H1 (cell line): ENCODE results near the gene SUGP2. TPM values are rescaled to one million over a fixed set of nuclear protein-coding genes. Genes with fewer than 3 reads are reported as not detected.

Source experiments
- CTCF ChIA-PET: fragments of 300-600 bp; sonication (Branson Sonifier 250); formaldehyde crosslinking; loops from one replicate; lab custom pipeline; 2021; ENCODE audit not compliant: partially characterized antibody; lab: Charles Lee
- POLR2A ChIA-PET: fragments of 300-600 bp; sonication (Branson Sonifier 250); formaldehyde crosslinking; loops from one replicate; lab custom pipeline; 2021; ENCODE audit warnings: inconsistent platforms; ENCODE audit not compliant: partially characterized antibody; lab: Charles Lee
- DNase-seq, 2 experiments: peaks; one replicate each; pipeline versions ENCODE4 v3.0.0 to v3.0.0-alpha.2; 2010 to 2022; ENCODE audit warnings: low spot score in 2 of 2, low read depth in 1 of 2, mixed read lengths in 1 of 2
- FAIRE-seq: peaks from 2 replicates; lab custom pipeline; 2011; peaks lifted over from hg19 to GRCh38; lab: Jason Lieb, UNC
- H2AFZ ChIP-seq: 2 replicates; pipeline ENCODE4 v1.8.1; 2012; ENCODE audit warnings: low read length, inconsistent platforms
- H2AK5ac ChIP-seq: 2 replicates; pipeline ENCODE4 v1.6.1; 2013; ENCODE audit warnings: low read depth, low read length
- H2BK120ac ChIP-seq: replicated peaks from 2 replicates; pipeline ENCODE3; 2013; ENCODE audit warnings: low read depth, low read length, inconsistent platforms
- H2BK12ac ChIP-seq: 2 replicates; pipeline ENCODE4 v1.6.1; 2013; ENCODE audit warnings: low read depth, low read length
- H2BK15ac ChIP-seq: 2 replicates; pipeline ENCODE4 v1.6.1; 2013; ENCODE audit warnings: low read length
- H2BK20ac ChIP-seq: 2 replicates; pipeline ENCODE4 v1.6.1; 2013; ENCODE audit warnings: low read length
- H2BK5ac ChIP-seq: 2 replicates; pipeline ENCODE4 v1.6.1; 2013; ENCODE audit warnings: low read depth, low read length
- H3K14ac ChIP-seq: 2 replicates; pipeline ENCODE4 v1.6.1; 2013; ENCODE audit warnings: inconsistent platforms; ENCODE audit not compliant: insufficient read length
- H3K18ac ChIP-seq: 2 replicates; pipeline ENCODE4 v1.6.1; 2013; ENCODE audit warnings: low read length; ENCODE audit errors: extremely low read depth
- H3K23ac ChIP-seq: 2 replicates; pipeline ENCODE4 v1.6.1; 2013; ENCODE audit warnings: inconsistent platforms; ENCODE audit not compliant: insufficient read length
- H3K23me2 ChIP-seq: 2 replicates; pipeline ENCODE4 v1.6.1; 2013; ENCODE audit warnings: low read depth, low read length
- H3K27ac ChIP-seq: 2 replicates; pipeline ENCODE4 v1.6.1; 2011; ENCODE audit warnings: low read depth, low read length, inconsistent platforms
- H3K27me3 ChIP-seq, 4 experiments: replicated peaks in 1 of 4; 1 replicate in 1 of 4; 2 replicates in 3 of 4; pipeline versions ENCODE4 v1.6.1 to v1.8.1; 2011 to 2013; ENCODE audit warnings: low read length in 3 of 4, mild to moderate bottlenecking in 3 of 4, inconsistent platforms in 2 of 4, mixed read lengths in 2 of 4, moderate library complexity in 1 of 4; ENCODE audit not compliant: control insufficient read depth in 3 of 4, insufficient read depth in 3 of 4; ENCODE audit errors: extremely low read depth in 1 of 4
- H3K36me3 ChIP-seq, 4 experiments: 2 replicates each; pipeline versions ENCODE4 v1.6.1 to v1.8.1; 2011 to 2013; ENCODE audit warnings: mild to moderate bottlenecking in 4 of 4, low read length in 3 of 4, moderate library complexity in 2 of 4, control low read depth in 1 of 4, inconsistent platforms in 1 of 4; ENCODE audit not compliant: insufficient read depth in 4 of 4, control insufficient read depth in 2 of 4
- H3K4ac ChIP-seq: replicated peaks from 2 replicates; pipeline ENCODE3; 2013; ENCODE audit warnings: low read length, low read depth, mixed read lengths, inconsistent platforms; ENCODE audit not compliant: insufficient read length
- H3K4me1 ChIP-seq, 4 experiments: replicated peaks in 1 of 4; 1 replicate in 1 of 4; 2 replicates in 3 of 4; pipeline versions ENCODE4 v1.6.1 to v1.8.1; 2011 to 2013; ENCODE audit warnings: low read length in 3 of 4, inconsistent platforms in 2 of 4, mixed read lengths in 1 of 4; ENCODE audit not compliant: insufficient read depth in 4 of 4, control insufficient read depth in 3 of 4
- H3K4me2 ChIP-seq, 2 experiments: 2 replicates each; pipeline versions ENCODE4 v1.6.1 to v1.8.1; 2011 to 2013; ENCODE audit warnings: low read depth in 2 of 2, low read length in 2 of 2, control low read depth in 1 of 2, inconsistent platforms in 1 of 2, mild to moderate bottlenecking in 1 of 2; ENCODE audit not compliant: insufficient read depth in 1 of 2
- H3K4me3 ChIP-seq, 4 experiments: fragments of 200-600, 300-600 bp in 1 of 4; sonication (generic), shearing (Covaris generic), sonication (Bioruptor Twin) in 1 of 4; 2 replicates each; pipeline versions ENCODE4 v1.5.1 to v1.8.1; 2011 to 2016; ENCODE audit warnings: low read length in 4 of 4, low read depth in 3 of 4, control low read depth in 2 of 4, inconsistent platforms in 2 of 4, mild to moderate bottlenecking in 2 of 4, mixed read lengths in 1 of 4, moderate library complexity in 1 of 4; ENCODE audit not compliant: insufficient read depth in 2 of 4; ENCODE audit errors: extremely low read depth in 1 of 4
- H3K56ac ChIP-seq: replicated peaks from 2 replicates; pipeline ENCODE3; 2013; ENCODE audit warnings: low read depth, mild to moderate bottlenecking, mixed read lengths, low read length, inconsistent platforms; ENCODE audit not compliant: insufficient read length
- H3K79me1 ChIP-seq: 2 replicates; pipeline ENCODE4 v1.6.1; 2013; ENCODE audit warnings: low read depth, low read length, control low read depth
- H3K79me2 ChIP-seq, 2 experiments: 2 replicates each; pipeline versions ENCODE4 v1.6.1 to v1.8.1; 2012 to 2013; ENCODE audit warnings: low read length in 2 of 2, mild to moderate bottlenecking in 2 of 2, inconsistent platforms in 1 of 2; ENCODE audit not compliant: insufficient read depth in 2 of 2, control insufficient read depth in 1 of 2
- H3K9ac ChIP-seq, 4 experiments: replicated peaks in 1 of 4; 1 replicate in 1 of 4; 2 replicates in 3 of 4; pipeline versions ENCODE4 v1.6.1 to v1.8.1; 2011 to 2013; ENCODE audit warnings: low read depth in 3 of 4, low read length in 3 of 4, control low read depth in 2 of 4, mild to moderate bottlenecking in 2 of 4, moderate library complexity in 2 of 4, inconsistent platforms in 1 of 4; ENCODE audit errors: extremely low read depth in 1 of 4
- H3K9me3 ChIP-seq, 2 experiments: 2 replicates each; pipeline versions ENCODE4 v1.6.1 to v1.8.1; 2012 to 2013; ENCODE audit warnings: mild to moderate bottlenecking in 2 of 2, moderate library complexity in 2 of 2, control low read depth in 1 of 2, inconsistent platforms in 1 of 2, low read depth in 1 of 2, low read length in 1 of 2, mixed read lengths in 1 of 2; ENCODE audit not compliant: insufficient read depth in 2 of 2
- H4K20me1 ChIP-seq, 2 experiments: replicated peaks in 1 of 2; 2 replicates each; pipeline versions ENCODE3 to v1.8.1; 2011 to 2013; ENCODE audit warnings: inconsistent platforms in 2 of 2, low read length in 2 of 2, mild to moderate bottlenecking in 1 of 2; ENCODE audit not compliant: insufficient read depth in 2 of 2, control insufficient read depth in 1 of 2
- H4K5ac ChIP-seq: 2 replicates; pipeline ENCODE4 v1.6.1; 2013; ENCODE audit warnings: low read length, low read depth, mixed read lengths, inconsistent platforms; ENCODE audit not compliant: insufficient read length
- H4K8ac ChIP-seq: 2 replicates; pipeline ENCODE4 v1.8.0; 2013; ENCODE audit warnings: mild to moderate bottlenecking, moderate library complexity, low read length, inconsistent platforms; ENCODE audit not compliant: insufficient read depth; ENCODE audit errors: extremely low read depth
- H4K91ac ChIP-seq: replicated peaks from 2 replicates; pipeline ENCODE3; 2013; ENCODE audit warnings: low read length, mixed read lengths, inconsistent platforms; ENCODE audit not compliant: insufficient read length
- ASH2L ChIP-seq: fragments of 200-600, 300-600 bp; sonication (generic); IDR thresholded peaks from one replicate; pipeline ENCODE4 v1.7.1; 2017; ENCODE audit warnings: low read length
- KDM4A ChIP-seq: IDR thresholded peaks from one replicate; pipeline ENCODE4 v1.7.1; 2012; ENCODE audit warnings: low read depth, mild to moderate bottlenecking, moderate library complexity, low read length, inconsistent platforms; ENCODE audit not compliant: severe bottlenecking
- RNF2 ChIP-seq: fragments of 200-900, 300-1000 bp; sonication (generic); IDR thresholded peaks from 2 replicates; pipeline ENCODE4 v1.7.1; 2016; ENCODE audit warnings: borderline replicate concordance, low read depth, mild to moderate bottlenecking, antibody characterized with exemption, low read length; ENCODE audit not compliant: poor library complexity, severe bottlenecking; ENCODE audit errors: missing control alignments
- SAP30 ChIP-seq: fragments of 300-600 bp; sonication (generic); IDR thresholded peaks from 2 replicates; pipeline ENCODE4 v1.7.1; 2012; ENCODE audit warnings: low read length, moderate library complexity, mild to moderate bottlenecking, inconsistent platforms; ENCODE audit not compliant: insufficient read depth, insufficient replicate concordance
- SIN3A ChIP-seq, 2 experiments: IDR thresholded peaks in 1 of 2; conservative IDR thresholded peaks in 1 of 2; 2 replicates each; pipeline ENCODE4 v1.6.1; 2011 to 2012; ENCODE audit warnings: low read length in 2 of 2, improper control_type of control experiment in 1 of 2, low read depth in 1 of 2, mild to moderate bottlenecking in 1 of 2
- SP1 ChIP-seq: IDR thresholded peaks from 2 replicates; pipeline ENCODE4 v1.6.1; 2011; ENCODE audit warnings: low read depth, low read length
- SP4 ChIP-seq: IDR thresholded peaks from 2 replicates; pipeline ENCODE4 v1.6.1; 2012; ENCODE audit warnings: low read length, inconsistent platforms
- SUZ12 ChIP-seq: fragments of 200-600 bp; sonication (generic); IDR thresholded peaks from 2 replicates; pipeline ENCODE4 v1.6.1; 2012; ENCODE audit warnings: mild to moderate bottlenecking, inconsistent platforms, low read length, moderate library complexity, mixed read lengths
- TBP ChIP-seq: IDR thresholded peaks from 2 replicates; pipeline ENCODE4 v1.6.1; 2011; ENCODE audit warnings: low read depth, low read length, improper control_type of control experiment
- TEAD4 ChIP-seq: IDR thresholded peaks from 2 replicates; pipeline ENCODE4 v1.6.1; 2012; ENCODE audit warnings: low read depth, low read length, inconsistent platforms, mixed read lengths
- WGBS, 2 experiments: shearing (Covaris generic) in 1 of 2; methylation state at CpG; one replicate each; pipeline versions ENCODE4 v1.1.6 to v1.1.7; 2013 to 2015; ENCODE audit warnings: low lambda C conversion rate in 2 of 2, mixed read lengths in 2 of 2, inconsistent platforms in 1 of 2, low coverage in 1 of 2, missing lambda C conversion rate in 1 of 2; ENCODE audit not compliant: insufficient replicate concordance in 2 of 2, insufficient coverage in 1 of 2, insufficient read length in 1 of 2; ENCODE audit errors: extremely low coverage in 1 of 2, missing lambda C conversion rate in 1 of 2; 5-methylcytosine and 5-hydroxymethylcytosine counted together
- polyA plus RNA-seq, 7 experiments: library from polyadenylated mRNA; depleted of rRNA in 3 of 7; stranded (reverse) in 5 of 7; unstranded in 2 of 7; fragments of >200 nt in 5 of 7; fragments of 200-250 nt in 2 of 7; gene quantifications; 1 replicate in 5 of 7; 2 replicates in 1 of 7; 4 replicates in 1 of 7; pipeline versions ENCODE4 v1.2.1 to v1.2.3, GENCODE V29; 2011 to 2013; ENCODE audit warnings: missing spikeins in 2 of 7, mixed read lengths in 2 of 7
- total RNA-seq: library from RNA; stranded (reverse); fragmentation: NEBNext Ultra II Directional; extraction: Animal tissue kit (Norgen Biotek cat#: 25700); gene quantifications from 2 replicates; pipeline ENCODE4 v1.2.1, GENCODE V29; 2021

The SUGP2 gene
- total and polyA plus RNA-seq, 2 of the 8 experiments (the other 6 are each of a cell fraction or from before 2014, with no cell fraction given) = 57.7 to 114 TPM

GRCh38 chr19:19032420-19033175 lies 719 bp downstream of the SUGP2 start:
- peaks cover 6 to 31% (median 21%) of the 10 kb centered on the region in 4 experiments for H3K36me3 ChIP-seq
- no peak overlapping the region for H2BK120ac ChIP-seq
- H3K18ac ChIP-seq = no peak overlapping the region
- no peak overlapping the region for H3K14ac ChIP-seq
- no peak overlapping the region for H2AFZ ChIP-seq
- ChIA-PET POLR2A (interaction anchor here (0.6 to 1.5 kb wide), 4 partner anchors 19 to 753 kb away, joined by 3 to 4 read pairs (median 4); no protein-coding TSS in a partner anchor), CTCF (no interaction called here)
- peak overlapping the region; percentile 66 for H4K91ac ChIP-seq
- H4K8ac ChIP-seq = no peak overlapping the region
- H2AK5ac ChIP-seq = no peak overlapping the region
- H4K5ac ChIP-seq = no peak overlapping the region
- H2BK5ac ChIP-seq = peak overlapping the region; percentile 66; the same call in 1 of the 2 replicates
- peak overlapping the region; percentile 82 to 85 for H3K4me2 ChIP-seq
- peak overlapping the region; percentile 66; the same call in 1 of the 2 replicates for H3K27ac ChIP-seq
- peak overlapping the region; percentile 32 for H3K56ac ChIP-seq
- no peak overlapping the region; the same call in 1 of the 2 replicates for H2BK12ac ChIP-seq
- H3K9ac ChIP-seq = peak overlapping the region; percentile 70 to 82 (median 74)
- no peak overlapping the region for H2BK20ac ChIP-seq
- H2BK15ac ChIP-seq = no peak overlapping the region
- FAIRE-seq (no peak), DNase-seq (peak; percentile 82 to 90)
- peaks cover 7% of the 10 kb centered on the region for H3K23me2 ChIP-seq
- WGBS, 2 experiments = 4% methylated on average over 27 of the region's 31 CpGs; no CpG with 5 or more reads in 1 of the 2 experiments
- H3K79me1 ChIP-seq = peaks cover 22% of the 10 kb centered on the region
- H3K4me1 ChIP-seq = peaks cover 0 to 3% (median 3%) of the 10 kb centered on the region in 4 experiments; a peak in 3 of 7 replicates
- peaks cover 6% of the 10 kb centered on the region in 2 experiments for H3K9me3 ChIP-seq
- no peak overlapping the region for H3K23ac ChIP-seq
- peak overlapping the region; percentile 41 for H3K4ac ChIP-seq
- no peaks in the 10 kb centered on the region for H3K27me3 ChIP-seq
- peaks cover 7 to 54% of the 10 kb centered on the region in 2 experiments; a peak in 3 of 4 replicates for H3K79me2 ChIP-seq
- H4K20me1 ChIP-seq = peaks cover 11 to 16% of the 10 kb centered on the region in 2 experiments
- H3K4me3 ChIP-seq = peak overlapping the region; percentile 80 to 98 (median 86)
- TF ChIP-seq ASH2L (peak; percentile 33), SP1 (peak; percentile 94), TBP (0 out of 2 replicates have a peak, but pooled peaks have one; percentile 29), SAP30 (peak; percentile 25), SP4 (peak; percentile 8; the same call in 1 of the 2 replicates), SUZ12 (no peak), TEAD4 (no peak), SIN3A (conservative IDR thresholded peaks at IDR 0.05 in 1 of 2, IDR thresholded peaks at IDR 0.05 in 1 of 2; ENCODE audit: low read depth in 1 of 2, low read length in 2 of 2) (peak; percentile 94), RNF2 (no peak), KDM4A (peak; percentile 3)
